Cardiac muscle cell (in vitro differentiated cells and primary cell): ENCODE measurements around the gene CAMK2B. TPM values are rescaled to one million over a fixed set of nuclear protein-coding genes. Genes with fewer than 3 reads are reported as not detected.
"Not testable (repeated sequence)": the region's sequence is repeated elsewhere in the genome, so short reads cannot be mapped to it uniquely, and the experiment has no call there.

Experiments used
- DNase-seq, 2 donors: peaks; one replicate each; pipeline versions ENCODE4 v3.0.0 to v3.0.0-alpha.2; 2010 to 2017; ENCODE audit warnings: low read depth in 1 of 2, low spot score in 1 of 2
- H3K27ac ChIP-seq: fragments of 200-600 bp; sonication (generic); 2 replicates; pipeline ENCODE4 v1.5.1; 2016
- H3K27me3 ChIP-seq: fragments of 200-600 bp; sonication (generic); 2 replicates; pipeline ENCODE4 v1.6.0; 2016; ENCODE audit warnings: control low read depth
- H3K36me3 ChIP-seq: fragments of 200-600 bp; sonication (generic); 2 replicates; pipeline ENCODE4 v1.5.1; 2016; ENCODE audit warnings: control low read depth
- H3K4me1 ChIP-seq: fragments of 200-600 bp; sonication (generic); 2 replicates; pipeline ENCODE4 v1.8.1; 2017; ENCODE audit warnings: low read depth, mild to moderate bottlenecking, mixed run types
- H3K4me3 ChIP-seq: fragments of 200-600 bp; sonication (generic); 2 replicates; pipeline ENCODE4 v1.5.1; 2016; ENCODE audit warnings: mild to moderate bottlenecking
- H3K9me3 ChIP-seq: fragments of 200-600 bp; sonication (generic); 2 replicates; pipeline ENCODE4 v1.5.1; 2017; ENCODE audit warnings: low read depth, mild to moderate bottlenecking, control low read depth
- CTCF ChIP-seq: IDR thresholded peaks from 2 replicates; pipeline ENCODE4 v1.5.1; 2012; ENCODE audit warnings: low read depth, mild to moderate bottlenecking, low read length
- polyA plus RNA-seq: library from polyadenylated mRNA; unstranded; fragments of >200 nt; fragmentation: Nextera tagmentation; extraction: Ambion mirVana; gene quantifications from 2 replicates; pipeline ENCODE4 v1.2.1, GENCODE V29; 2016
- total RNA-seq: library from RNA; depleted of rRNA; stranded (reverse); fragments of >200 nt; gene quantifications from 2 replicates; pipeline ENCODE4 v1.2.3, GENCODE V29; 2016

Gene CAMK2B
- total and polyA plus RNA-seq, 2 experiments from 2014 or later = 7.7 to 17.7 TPM

- Histone ChIP-seq H3K36me3 (no peaks in the 10 kb centered on the region), H3K4me3 (no peak overlapping the region), H3K27me3 (no peaks in the 10 kb centered on the region), H3K27ac (no peak overlapping the region), H3K9me3 (no peaks in the 10 kb centered on the region), H3K4me1 (peaks cover 5% of the 10 kb centered on the region)
- no peak for DNase-seq
- TF ChIP-seq CTCF = no peak
Observed at GRCh38 chr7:44180631-44181030, 144.8 kb downstream of the CAMK2B start.

DNA sequence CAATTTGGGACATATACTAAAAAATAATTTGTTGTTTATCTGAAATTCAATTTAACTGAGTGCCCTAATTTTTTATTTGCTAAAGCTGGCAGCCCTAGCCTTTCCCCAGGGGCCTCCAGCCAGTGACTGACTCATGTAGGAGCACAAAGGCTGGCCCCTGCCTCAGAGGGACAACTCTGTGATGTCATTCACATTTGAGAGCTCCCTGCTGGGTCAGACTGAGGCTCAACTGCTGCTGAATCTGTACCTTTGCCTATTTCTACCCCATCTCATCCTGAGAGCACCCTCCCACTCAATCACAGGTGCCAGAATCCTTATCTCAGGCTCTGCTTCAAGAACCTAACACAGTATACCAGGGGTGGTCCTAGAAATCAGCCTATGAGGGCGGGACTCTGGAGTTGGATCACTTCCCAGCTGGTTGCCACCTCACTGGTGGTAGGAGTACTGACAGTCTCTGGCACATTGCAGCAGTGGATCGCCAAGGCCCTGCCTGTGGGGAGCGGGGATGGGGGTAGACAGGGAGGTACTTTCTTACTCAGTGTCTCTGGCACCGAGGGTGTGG, 147.7 kb downstream of the CAMK2B start:
- Histone ChIP-seq H3K9me3 (no peaks in the 10 kb centered on the region), H3K4me3 (no peak overlapping the region)

DNA sequence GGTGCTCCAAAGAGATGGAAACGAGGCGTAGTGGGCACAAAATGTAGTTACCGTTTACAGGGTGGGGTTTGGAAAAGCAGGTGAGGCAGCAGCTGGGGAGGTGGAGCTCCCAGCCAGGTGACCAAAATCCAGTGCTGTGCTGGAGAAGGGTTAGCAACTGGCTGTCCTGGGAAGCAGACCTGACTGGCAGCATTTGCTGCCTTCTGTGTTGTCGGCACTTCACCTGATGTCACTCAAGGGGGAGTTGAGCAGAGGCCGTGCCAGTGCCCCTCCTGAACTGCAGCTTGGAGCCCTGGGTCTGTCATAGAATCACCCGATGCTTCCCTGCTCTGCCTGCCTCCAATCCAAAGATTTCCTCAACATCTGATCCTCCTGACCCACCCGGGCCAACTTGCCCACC, 148.9 kb downstream of the CAMK2B start:
- no peaks in the 10 kb centered on the region for H3K27me3 ChIP-seq
- no peak for TF ChIP-seq CTCF
- no peak for DNase-seq
- no peak overlapping the region for H3K4me3 ChIP-seq
- no peaks in the 10 kb centered on the region for H3K36me3 ChIP-seq
- no peaks in the 10 kb centered on the region for H3K9me3 ChIP-seq
- no peak overlapping the region for H3K27ac ChIP-seq
- H3K4me1 ChIP-seq = no peaks in the 10 kb centered on the region

More for the DNA sequence above, 147.7 kb downstream of the CAMK2B start:
- Histone ChIP-seq H3K4me1 (no peaks in the 10 kb centered on the region), H3K27ac (no peak overlapping the region), H3K27me3 (no peaks in the 10 kb centered on the region), H3K36me3 (no peaks in the 10 kb centered on the region)
- DNase-seq = peak in 1 of 2 donors; percentile 18
- TF ChIP-seq CTCF = no peak

DNA sequence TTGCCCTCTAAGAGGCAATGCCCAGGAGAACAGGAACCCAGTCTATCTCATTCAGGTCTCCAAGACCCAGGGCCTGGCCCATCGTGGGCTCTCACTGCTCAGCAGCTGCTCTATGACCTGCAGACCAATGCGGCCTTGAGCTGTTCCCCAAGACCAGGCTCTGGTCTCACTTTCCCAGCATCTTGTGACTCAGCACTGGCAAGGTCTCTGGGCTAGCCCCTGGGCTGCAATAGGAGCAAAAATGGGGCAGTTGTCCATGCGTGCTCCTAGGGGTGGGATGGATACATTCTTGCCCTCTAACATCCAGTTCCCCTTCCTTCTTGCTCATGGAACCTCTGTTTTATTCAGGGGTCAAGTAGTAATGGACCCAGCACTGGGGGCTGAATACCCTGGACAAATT, 149.7 kb downstream of the CAMK2B start:
- DNase-seq = no peak
- Histone ChIP-seq H3K9me3 (no peaks in the 10 kb centered on the region), H3K36me3 (no peaks in the 10 kb centered on the region), H3K4me3 (no peak overlapping the region), H3K27ac (no peak overlapping the region), H3K4me1 (no peaks in the 10 kb centered on the region), H3K27me3 (no peaks in the 10 kb centered on the region)
- TF ChIP-seq CTCF = no peak

- H3K9me3 ChIP-seq, H3K27ac ChIP-seq, DNase-seq, H3K27me3 ChIP-seq, H3K4me3 ChIP-seq, H3K4me1 ChIP-seq, H3K36me3 ChIP-seq: not testable (repeated sequence)
Observed at GRCh38 chr7:44174694-44174948, 150.8 kb downstream of the CAMK2B start.

DNA sequence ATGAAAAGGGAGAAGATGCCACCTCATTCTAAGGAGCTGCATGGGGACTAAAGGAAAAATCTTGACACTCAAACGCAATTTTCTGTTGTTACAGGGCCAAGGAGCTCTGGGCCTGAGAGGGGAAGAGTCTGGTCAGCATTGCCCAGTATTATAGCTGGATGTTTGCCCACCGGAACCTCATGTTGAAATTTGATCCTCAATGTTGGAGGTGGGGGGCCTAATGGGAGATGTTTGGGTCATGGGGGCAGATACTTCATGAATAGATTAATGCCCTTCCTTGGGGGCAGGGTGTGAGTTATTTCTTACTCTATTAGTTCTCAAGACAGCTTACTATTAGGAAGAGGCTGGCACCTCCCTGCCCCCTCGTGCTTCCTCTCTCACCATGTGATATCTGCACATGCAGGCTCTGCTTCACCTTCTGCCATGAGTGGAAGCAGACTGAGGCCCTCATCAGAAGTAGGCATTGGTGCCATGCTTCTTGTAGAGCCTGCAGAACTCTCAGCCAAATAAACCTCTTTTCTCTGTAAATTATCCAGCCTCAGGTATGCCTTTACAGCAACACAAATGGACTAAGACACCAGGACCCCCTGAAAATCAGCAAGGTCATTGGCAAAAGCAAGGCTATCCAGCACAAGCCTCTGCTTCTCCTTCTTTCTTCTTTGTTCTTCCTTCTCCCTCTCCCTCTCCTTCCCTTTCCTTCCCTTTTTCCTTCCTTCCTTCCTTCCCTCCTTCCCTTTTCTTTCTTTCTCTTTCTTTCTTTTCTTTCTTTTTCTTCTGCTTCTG, 151.3 kb downstream of the CAMK2B start:
- Histone ChIP-seq H3K4me3 (no peak overlapping the region), H3K27ac (no peak overlapping the region), H3K27me3 (no peaks in the 10 kb centered on the region), H3K36me3 (no peaks in the 10 kb centered on the region), H3K4me1 (no peaks in the 10 kb centered on the region), H3K9me3 (no peaks in the 10 kb centered on the region)
- no peak for TF ChIP-seq CTCF
- no peak for DNase-seq
